H1 (cell line): ENCODE data around the gene GEMIN2. TPM values are rescaled to one million over a fixed set of nuclear protein-coding genes. Genes with fewer than 3 reads are reported as not detected.

ENCODE experiments used
- CTCF ChIA-PET: fragments of 300-600 bp; sonication (Branson Sonifier 250); formaldehyde crosslinking; loops from one replicate; lab custom pipeline; 2021; ENCODE audit not compliant: partially characterized antibody; lab: Charles Lee
- POLR2A ChIA-PET: fragments of 300-600 bp; sonication (Branson Sonifier 250); formaldehyde crosslinking; loops from one replicate; lab custom pipeline; 2021; ENCODE audit warnings: inconsistent platforms; ENCODE audit not compliant: partially characterized antibody; lab: Charles Lee
- DNase-seq, 2 experiments: peaks; one replicate each; pipeline versions ENCODE4 v3.0.0 to v3.0.0-alpha.2; 2010 to 2022; ENCODE audit warnings: low spot score in 2 of 2, low read depth in 1 of 2, mixed read lengths in 1 of 2
- FAIRE-seq: peaks from 2 replicates; lab custom pipeline; 2011; peaks lifted over from hg19 to GRCh38; lab: Jason Lieb, UNC
- H2AFZ ChIP-seq: 2 replicates; pipeline ENCODE4 v1.8.1; 2012; ENCODE audit warnings: low read length, inconsistent platforms
- H2AK5ac ChIP-seq: 2 replicates; pipeline ENCODE4 v1.6.1; 2013; ENCODE audit warnings: low read depth, low read length
- H2BK120ac ChIP-seq: replicated peaks from 2 replicates; pipeline ENCODE3; 2013; ENCODE audit warnings: low read depth, low read length, inconsistent platforms
- H2BK12ac ChIP-seq: 2 replicates; pipeline ENCODE4 v1.6.1; 2013; ENCODE audit warnings: low read depth, low read length
- H2BK15ac ChIP-seq: 2 replicates; pipeline ENCODE4 v1.6.1; 2013; ENCODE audit warnings: low read length
- H2BK20ac ChIP-seq: 2 replicates; pipeline ENCODE4 v1.6.1; 2013; ENCODE audit warnings: low read length
- H2BK5ac ChIP-seq: 2 replicates; pipeline ENCODE4 v1.6.1; 2013; ENCODE audit warnings: low read depth, low read length
- H3K14ac ChIP-seq: 2 replicates; pipeline ENCODE4 v1.6.1; 2013; ENCODE audit warnings: inconsistent platforms; ENCODE audit not compliant: insufficient read length
- H3K18ac ChIP-seq: 2 replicates; pipeline ENCODE4 v1.6.1; 2013; ENCODE audit warnings: low read length; ENCODE audit errors: extremely low read depth
- H3K23ac ChIP-seq: 2 replicates; pipeline ENCODE4 v1.6.1; 2013; ENCODE audit warnings: inconsistent platforms; ENCODE audit not compliant: insufficient read length
- H3K23me2 ChIP-seq: 2 replicates; pipeline ENCODE4 v1.6.1; 2013; ENCODE audit warnings: low read depth, low read length
- H3K27ac ChIP-seq: 2 replicates; pipeline ENCODE4 v1.6.1; 2011; ENCODE audit warnings: low read depth, low read length, inconsistent platforms
- H3K27me3 ChIP-seq, 4 experiments: replicated peaks in 1 of 4; 1 replicate in 1 of 4; 2 replicates in 3 of 4; pipeline versions ENCODE4 v1.6.1 to v1.8.1; 2011 to 2013; ENCODE audit warnings: low read length in 3 of 4, mild to moderate bottlenecking in 3 of 4, inconsistent platforms in 2 of 4, mixed read lengths in 2 of 4, moderate library complexity in 1 of 4; ENCODE audit not compliant: control insufficient read depth in 3 of 4, insufficient read depth in 3 of 4; ENCODE audit errors: extremely low read depth in 1 of 4
- H3K36me3 ChIP-seq, 4 experiments: 2 replicates each; pipeline versions ENCODE4 v1.6.1 to v1.8.1; 2011 to 2013; ENCODE audit warnings: mild to moderate bottlenecking in 4 of 4, low read length in 3 of 4, moderate library complexity in 2 of 4, control low read depth in 1 of 4, inconsistent platforms in 1 of 4; ENCODE audit not compliant: insufficient read depth in 4 of 4, control insufficient read depth in 2 of 4
- H3K4ac ChIP-seq: replicated peaks from 2 replicates; pipeline ENCODE3; 2013; ENCODE audit warnings: low read length, low read depth, mixed read lengths, inconsistent platforms; ENCODE audit not compliant: insufficient read length
- H3K4me1 ChIP-seq, 4 experiments: replicated peaks in 1 of 4; 1 replicate in 1 of 4; 2 replicates in 3 of 4; pipeline versions ENCODE4 v1.6.1 to v1.8.1; 2011 to 2013; ENCODE audit warnings: low read length in 3 of 4, inconsistent platforms in 2 of 4, mixed read lengths in 1 of 4; ENCODE audit not compliant: insufficient read depth in 4 of 4, control insufficient read depth in 3 of 4
- H3K4me2 ChIP-seq, 2 experiments: 2 replicates each; pipeline versions ENCODE4 v1.6.1 to v1.8.1; 2011 to 2013; ENCODE audit warnings: low read depth in 2 of 2, low read length in 2 of 2, control low read depth in 1 of 2, inconsistent platforms in 1 of 2, mild to moderate bottlenecking in 1 of 2; ENCODE audit not compliant: insufficient read depth in 1 of 2
- H3K4me3 ChIP-seq, 4 experiments: fragments of 200-600, 300-600 bp in 1 of 4; sonication (generic), shearing (Covaris generic), sonication (Bioruptor Twin) in 1 of 4; 2 replicates each; pipeline versions ENCODE4 v1.5.1 to v1.8.1; 2011 to 2016; ENCODE audit warnings: low read length in 4 of 4, low read depth in 3 of 4, control low read depth in 2 of 4, inconsistent platforms in 2 of 4, mild to moderate bottlenecking in 2 of 4, mixed read lengths in 1 of 4, moderate library complexity in 1 of 4; ENCODE audit not compliant: insufficient read depth in 2 of 4; ENCODE audit errors: extremely low read depth in 1 of 4
- H3K56ac ChIP-seq: replicated peaks from 2 replicates; pipeline ENCODE3; 2013; ENCODE audit warnings: low read depth, mild to moderate bottlenecking, mixed read lengths, low read length, inconsistent platforms; ENCODE audit not compliant: insufficient read length
- H3K79me1 ChIP-seq: 2 replicates; pipeline ENCODE4 v1.6.1; 2013; ENCODE audit warnings: low read depth, low read length, control low read depth
- H3K79me2 ChIP-seq, 2 experiments: 2 replicates each; pipeline versions ENCODE4 v1.6.1 to v1.8.1; 2012 to 2013; ENCODE audit warnings: low read length in 2 of 2, mild to moderate bottlenecking in 2 of 2, inconsistent platforms in 1 of 2; ENCODE audit not compliant: insufficient read depth in 2 of 2, control insufficient read depth in 1 of 2
- H3K9ac ChIP-seq, 4 experiments: replicated peaks in 1 of 4; 1 replicate in 1 of 4; 2 replicates in 3 of 4; pipeline versions ENCODE4 v1.6.1 to v1.8.1; 2011 to 2013; ENCODE audit warnings: low read depth in 3 of 4, low read length in 3 of 4, control low read depth in 2 of 4, mild to moderate bottlenecking in 2 of 4, moderate library complexity in 2 of 4, inconsistent platforms in 1 of 4; ENCODE audit errors: extremely low read depth in 1 of 4
- H3K9me3 ChIP-seq, 2 experiments: 2 replicates each; pipeline versions ENCODE4 v1.6.1 to v1.8.1; 2012 to 2013; ENCODE audit warnings: mild to moderate bottlenecking in 2 of 2, moderate library complexity in 2 of 2, control low read depth in 1 of 2, inconsistent platforms in 1 of 2, low read depth in 1 of 2, low read length in 1 of 2, mixed read lengths in 1 of 2; ENCODE audit not compliant: insufficient read depth in 2 of 2
- H4K20me1 ChIP-seq, 2 experiments: replicated peaks in 1 of 2; 2 replicates each; pipeline versions ENCODE3 to v1.8.1; 2011 to 2013; ENCODE audit warnings: inconsistent platforms in 2 of 2, low read length in 2 of 2, mild to moderate bottlenecking in 1 of 2; ENCODE audit not compliant: insufficient read depth in 2 of 2, control insufficient read depth in 1 of 2
- H4K5ac ChIP-seq: 2 replicates; pipeline ENCODE4 v1.6.1; 2013; ENCODE audit warnings: low read length, low read depth, mixed read lengths, inconsistent platforms; ENCODE audit not compliant: insufficient read length
- H4K8ac ChIP-seq: 2 replicates; pipeline ENCODE4 v1.8.0; 2013; ENCODE audit warnings: mild to moderate bottlenecking, moderate library complexity, low read length, inconsistent platforms; ENCODE audit not compliant: insufficient read depth; ENCODE audit errors: extremely low read depth
- H4K91ac ChIP-seq: replicated peaks from 2 replicates; pipeline ENCODE3; 2013; ENCODE audit warnings: low read length, mixed read lengths, inconsistent platforms; ENCODE audit not compliant: insufficient read length
- ASH2L ChIP-seq: fragments of 200-600, 300-600 bp; sonication (generic); IDR thresholded peaks from one replicate; pipeline ENCODE4 v1.7.1; 2017; ENCODE audit warnings: low read length
- CBX5 ChIP-seq: fragments of 300-800, 300-1000 bp; sonication (generic); IDR thresholded peaks from 2 replicates; pipeline ENCODE4 v1.7.1; 2016; ENCODE audit warnings: antibody characterized with exemption, low read length, low read depth
- CREB1 ChIP-seq: IDR thresholded peaks from 2 replicates; pipeline ENCODE4 v1.6.1; 2012; ENCODE audit warnings: inconsistent platforms
- CTBP2 ChIP-seq: IDR thresholded peaks from 2 replicates; pipeline ENCODE4 v1.7.0; 2011; ENCODE audit warnings: borderline replicate concordance, mild to moderate bottlenecking, moderate library complexity, mixed read lengths, low read length; ENCODE audit not compliant: insufficient read depth, insufficient read length
- KDM4A ChIP-seq: IDR thresholded peaks from one replicate; pipeline ENCODE4 v1.7.1; 2012; ENCODE audit warnings: low read depth, mild to moderate bottlenecking, moderate library complexity, low read length, inconsistent platforms; ENCODE audit not compliant: severe bottlenecking
- NRF1 ChIP-seq: IDR thresholded peaks from 2 replicates; pipeline ENCODE4 v1.6.1; 2011; ENCODE audit warnings: mild to moderate bottlenecking, low read depth, low read length, improper control_type of control experiment
- PHF8 ChIP-seq: fragments of 200-600 bp; sonication (generic); conservative IDR thresholded peaks from 2 replicates; pipeline ENCODE4 v1.7.1; 2012; ENCODE audit warnings: low read depth, mild to moderate bottlenecking, inconsistent platforms, low read length, moderate library complexity
- POLR2AphosphoS5 ChIP-seq: IDR thresholded peaks from 2 replicates; pipeline ENCODE4 v1.6.1; 2011; ENCODE audit warnings: low read depth, low read length
- RAD21 ChIP-seq, 2 experiments: IDR thresholded peaks in 1 of 2; conservative IDR thresholded peaks in 1 of 2; 2 replicates each; pipeline ENCODE4 v1.6.1; 2011; ENCODE audit warnings: low read depth in 2 of 2, low read length in 2 of 2, improper control_type of control experiment in 1 of 2, inconsistent platforms in 1 of 2, mild to moderate bottlenecking in 1 of 2, moderate library complexity in 1 of 2
- RBBP5 ChIP-seq: IDR thresholded peaks from 2 replicates; pipeline ENCODE4 v1.7.1; 2012; ENCODE audit warnings: low read depth, mild to moderate bottlenecking, inconsistent platforms, low read length, moderate library complexity, borderline replicate concordance
- SIRT6 ChIP-seq: IDR thresholded peaks from one replicate; pipeline ENCODE4 v1.7.1; 2012; ENCODE audit warnings: low read length, inconsistent platforms
- WGBS, 2 experiments: shearing (Covaris generic) in 1 of 2; methylation state at CpG; one replicate each; pipeline versions ENCODE4 v1.1.6 to v1.1.7; 2013 to 2015; ENCODE audit warnings: low lambda C conversion rate in 2 of 2, mixed read lengths in 2 of 2, inconsistent platforms in 1 of 2, low coverage in 1 of 2, missing lambda C conversion rate in 1 of 2; ENCODE audit not compliant: insufficient replicate concordance in 2 of 2, insufficient coverage in 1 of 2, insufficient read length in 1 of 2; ENCODE audit errors: extremely low coverage in 1 of 2, missing lambda C conversion rate in 1 of 2; 5-methylcytosine and 5-hydroxymethylcytosine counted together
- polyA plus RNA-seq, 7 experiments: library from polyadenylated mRNA; depleted of rRNA in 3 of 7; stranded (reverse) in 5 of 7; unstranded in 2 of 7; fragments of >200 nt in 5 of 7; fragments of 200-250 nt in 2 of 7; gene quantifications; 1 replicate in 5 of 7; 2 replicates in 1 of 7; 4 replicates in 1 of 7; pipeline versions ENCODE4 v1.2.1 to v1.2.3, GENCODE V29; 2011 to 2013; ENCODE audit warnings: missing spikeins in 2 of 7, mixed read lengths in 2 of 7
- total RNA-seq: library from RNA; stranded (reverse); fragmentation: NEBNext Ultra II Directional; extraction: Animal tissue kit (Norgen Biotek cat#: 25700); gene quantifications from 2 replicates; pipeline ENCODE4 v1.2.1, GENCODE V29; 2021

GEMIN2 gene
- total and polyA plus RNA-seq, 2 of the 8 experiments (the other 6 are each of a cell fraction or from before 2014, with no cell fraction given): 29.1 to 30.8 TPM

DNA sequence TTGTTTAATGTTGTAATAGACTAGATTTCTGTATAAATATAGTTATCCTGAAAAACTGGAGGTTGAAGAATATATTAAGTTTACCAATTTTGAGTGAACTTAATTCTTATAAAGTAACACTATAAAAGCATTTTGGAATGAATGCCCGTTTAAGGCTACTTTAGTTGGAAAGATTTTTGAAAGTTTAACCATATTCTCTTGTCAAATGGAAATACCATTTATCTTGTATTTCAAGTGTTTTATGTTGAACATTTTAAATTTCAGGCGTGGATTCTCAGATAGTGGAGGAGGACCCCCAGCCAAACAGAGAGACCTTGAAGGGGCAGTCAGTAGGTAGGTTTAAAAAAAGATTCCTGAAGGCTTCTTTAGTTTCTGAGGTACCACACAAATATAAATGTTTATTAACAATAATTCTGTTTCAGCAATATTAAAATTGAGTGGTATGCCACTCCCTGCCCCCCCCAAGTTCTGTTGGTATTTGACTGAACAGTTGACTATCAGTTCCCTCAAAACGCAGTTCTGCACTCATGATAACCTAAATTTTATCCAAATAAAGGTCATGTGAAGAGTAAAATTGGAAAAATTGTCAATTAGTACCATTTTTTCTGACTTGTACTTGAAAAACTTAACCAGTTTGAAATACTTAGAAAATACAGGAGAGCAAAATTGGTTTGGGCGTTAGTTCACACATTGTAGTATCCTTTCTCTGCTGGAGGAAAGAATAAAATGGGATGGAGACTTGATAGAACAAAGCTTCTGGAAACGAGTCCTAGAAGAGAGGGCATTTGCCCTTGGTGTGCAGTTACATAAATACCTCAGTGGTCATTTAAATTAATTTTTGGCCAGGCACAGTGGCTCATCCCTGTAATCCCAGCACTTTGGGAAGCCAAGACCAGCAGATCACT is 62.4 kb downstream of the GEMIN2 start:
- ChIA-PET POLR2A (interaction anchor here (0.5 to 6.6 kb wide), 16 partner anchors 8 to 124 kb away, joined by 3 to 219 read pairs (median 5); partner anchors contain the start of genes GEMIN2 and SEC23A), CTCF (no interaction called here)
- Histone ChIP-seq H3K79me1 (no peaks in the 10 kb centered on the region; the same call in none of the 2 replicates), H3K79me2 (peaks cover 8 to 52% of the 10 kb centered on the region in 2 experiments), H3K4me3 (peak overlapping the region; percentile 88 to 97 (median 94)), H3K23me2 (peaks cover 2% of the 10 kb centered on the region; the same call in 1 of the 2 replicates), H2AFZ (no peak overlapping the region), H3K27me3 (no peaks in the 10 kb centered on the region), H2BK12ac (no peak overlapping the region), H3K4ac (no peak overlapping the region), H2AK5ac (no peak overlapping the region), H3K9me3 (no peaks in the 10 kb centered on the region), H3K27ac (no peak overlapping the region; the same call in 1 of the 2 replicates), H3K4me1 (no peaks in the 10 kb centered on the region; a peak in 2 of 7 replicates), H4K8ac (0 out of 2 replicates have a peak overlapping the region, but pooled peaks have one; percentile 57), H3K56ac (no peak overlapping the region), H2BK120ac (no peak overlapping the region), H3K23ac (no peak overlapping the region), H4K20me1 (peaks cover 5 to 7% of the 10 kb centered on the region in 2 experiments), H3K4me2 (peak overlapping the region; percentile 69 to 79), H2BK5ac (no peak overlapping the region), H3K36me3 (peaks cover 34 to 58% (median 49%) of the 10 kb centered on the region in 4 experiments), H3K14ac (no peak overlapping the region), H3K9ac (peak overlapping the region; percentile 95 to 99 (median 99); a peak in 6 of 7 replicates), H3K18ac (no peak overlapping the region), H4K5ac (no peak overlapping the region), H2BK20ac (no peak overlapping the region), H2BK15ac (no peak overlapping the region), H4K91ac (no peak overlapping the region)
- DNase-seq (no peak), FAIRE-seq (no peak)
- 86% methylated on average over 5 of the region's 5 CpGs; no CpG with 5 or more reads in 1 of the 2 experiments for WGBS, 2 experiments
- TF ChIP-seq KDM4A (no peak), POLR2AphosphoS5 (no peak), RBBP5 (no peak), ASH2L (no peak), CREB1 (no peak), NRF1 (no peak), RAD21 (IDR thresholded peaks at IDR 0.05 in 1 of 2, conservative IDR thresholded peaks at IDR 0.05 in 1 of 2; ENCODE audit: low read depth in 2 of 2, low read length in 2 of 2) (no peak), CTBP2 (no peak), PHF8 (no peak), CBX5 (no peak), SIRT6 (no peak)
